GM08714 (cell line): ENCODE data around the gene PTPRCAP.
A peak's percentile ranks its signal among the peaks of the same experiment; 100 is the strongest.

Source experiments
- H3K4me3 ChIP-seq: fragments of 200-500 bp; sonication (Bioruptor generic); 2 replicates; pipeline ENCODE4 v1.5.1; 2014; ENCODE audit warnings: mild to moderate bottlenecking, low read length, inconsistent platforms
- ZNF274 ChIP-seq: IDR thresholded peaks from 2 replicates; pipeline ENCODE4 v1.6.1; 2012; ENCODE audit warnings: mild to moderate bottlenecking, low read depth, low read length

PTPRCAP gene

DNA sequence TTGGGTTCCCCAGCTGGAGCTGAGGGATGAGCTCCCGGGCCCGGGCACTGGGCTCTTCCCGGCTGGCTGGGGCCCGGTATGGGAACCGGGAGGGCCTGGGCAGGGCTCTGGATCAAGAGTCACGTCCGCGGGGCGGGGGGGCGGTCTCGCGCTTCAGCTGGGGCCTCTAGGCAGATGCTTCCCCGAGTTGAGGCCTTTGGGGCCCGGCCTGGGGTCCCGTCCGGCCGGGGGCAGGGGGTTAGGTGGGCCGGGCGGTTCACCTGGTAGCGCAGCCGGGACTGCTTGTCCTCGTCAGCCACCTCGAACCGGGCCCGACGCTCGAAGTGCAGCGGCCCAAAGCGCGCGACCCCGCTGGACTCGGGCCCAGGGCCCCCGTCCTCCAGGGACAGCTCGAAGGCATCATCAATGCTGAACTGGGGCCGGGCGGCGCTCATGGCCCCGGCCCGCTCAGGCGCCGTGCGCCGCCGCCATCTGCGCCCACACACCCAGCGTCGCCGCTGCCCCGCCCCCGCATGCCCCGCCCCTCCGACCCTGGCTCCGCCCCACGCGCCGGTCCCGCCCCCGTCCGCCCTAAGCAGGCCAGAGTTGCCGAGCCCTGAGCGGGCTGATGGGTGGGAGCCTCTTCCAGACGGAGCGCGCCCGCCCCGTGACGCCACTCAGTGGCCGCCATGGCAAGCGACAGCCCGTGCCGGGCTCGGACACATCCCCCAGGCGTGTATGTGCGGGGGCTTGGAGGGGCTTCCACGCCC, 31.5 kb upstream of the PTPRCAP start, which contains the start of gene TMEM134:
TMEM134 (minus strand) TSS at position 493 of the 749 bp plus-strand sequence; CDS start at position 434, 59 bp downstream.
- TF ChIP-seq ZNF274 = no peak
- H3K4me3 ChIP-seq = peak within 1 kb of the TSS; percentile 82

DNA sequence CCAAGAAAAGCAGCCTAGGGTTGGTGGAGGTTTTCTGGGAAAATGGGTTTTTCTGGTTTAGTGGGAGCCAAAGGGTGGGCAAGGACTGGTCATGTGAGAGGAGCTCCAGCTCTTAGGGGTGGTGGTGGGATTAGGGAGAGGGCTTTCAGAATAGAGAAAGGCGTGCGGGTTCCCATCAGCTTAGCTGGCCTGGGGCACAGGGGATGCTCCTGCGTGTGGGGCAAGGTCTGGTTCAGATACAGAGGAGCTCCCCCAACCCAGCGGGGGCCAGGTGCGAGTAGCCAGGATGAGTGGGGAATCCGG, 30.9 kb upstream of the PTPRCAP start:
- peak overlapping the region; percentile 82 for H3K4me3 ChIP-seq
- no peak for TF ChIP-seq ZNF274

DNA sequence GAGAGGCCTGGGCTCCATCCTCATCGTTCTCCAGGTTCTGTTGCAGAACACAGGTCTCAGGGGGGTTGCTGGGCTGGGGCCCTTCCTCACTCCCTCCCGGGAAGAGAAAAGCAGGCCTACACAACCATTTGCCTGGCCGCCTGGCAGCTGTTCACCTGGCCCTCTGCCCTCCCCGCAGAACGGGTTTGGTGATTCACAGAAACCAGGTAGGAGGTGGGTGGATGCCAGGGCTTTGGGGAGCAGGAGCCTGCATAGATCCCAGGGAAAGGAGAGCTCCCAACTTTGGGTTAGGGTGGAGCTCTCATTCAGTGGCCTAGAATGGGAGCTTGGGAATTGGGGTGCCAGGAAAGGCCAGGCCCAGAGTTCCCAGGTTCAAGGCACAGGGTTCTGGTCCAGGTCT, 30.6 kb upstream of the PTPRCAP start:
- H3K4me3 ChIP-seq = peak overlapping the region; percentile 82; the same call in 1 of the 2 replicates
- no peak for TF ChIP-seq ZNF274

DNA sequence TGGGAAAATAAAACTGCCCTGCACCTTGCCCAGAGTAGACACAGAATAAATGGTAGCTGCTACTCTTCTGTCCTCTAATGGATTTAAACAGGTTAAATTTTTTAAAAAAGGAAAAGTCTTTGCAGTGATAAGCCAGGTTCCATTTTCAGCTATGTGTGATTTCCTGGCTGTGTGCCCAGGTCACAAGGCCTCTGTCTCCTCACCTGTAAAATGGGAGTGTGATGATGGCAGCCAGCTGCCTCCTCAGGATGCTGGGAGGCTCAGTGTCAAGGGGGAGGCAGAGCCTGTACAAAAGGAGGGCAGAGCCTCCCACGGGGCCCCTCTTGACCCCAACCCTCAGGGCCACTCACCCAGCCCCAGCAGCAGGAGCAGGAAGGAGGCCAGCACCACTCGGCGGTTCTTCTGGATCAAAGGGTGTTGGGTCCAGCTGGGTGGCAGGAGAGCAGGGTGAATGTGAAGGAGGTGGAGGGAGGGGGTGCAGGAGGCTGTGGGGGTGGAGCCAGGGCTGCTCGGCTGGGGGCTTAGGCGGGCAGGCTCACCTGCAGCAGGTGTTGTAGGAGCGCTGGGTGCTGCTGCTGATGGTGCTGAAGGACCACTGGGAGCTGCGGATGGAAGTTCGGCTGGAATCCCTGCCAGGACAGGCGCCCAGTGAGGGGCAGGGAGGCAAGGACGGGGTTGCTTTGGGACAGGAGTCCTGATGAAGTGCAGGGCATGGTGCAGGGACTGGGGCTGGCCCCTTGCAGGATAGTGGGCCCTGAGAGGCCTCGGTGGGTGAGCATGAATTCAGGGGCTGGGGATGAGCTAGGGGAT, 29.7 kb upstream of the PTPRCAP start:
- H3K4me3 ChIP-seq = no peak overlapping the region
- TF ChIP-seq ZNF274 = no peak

DNA sequence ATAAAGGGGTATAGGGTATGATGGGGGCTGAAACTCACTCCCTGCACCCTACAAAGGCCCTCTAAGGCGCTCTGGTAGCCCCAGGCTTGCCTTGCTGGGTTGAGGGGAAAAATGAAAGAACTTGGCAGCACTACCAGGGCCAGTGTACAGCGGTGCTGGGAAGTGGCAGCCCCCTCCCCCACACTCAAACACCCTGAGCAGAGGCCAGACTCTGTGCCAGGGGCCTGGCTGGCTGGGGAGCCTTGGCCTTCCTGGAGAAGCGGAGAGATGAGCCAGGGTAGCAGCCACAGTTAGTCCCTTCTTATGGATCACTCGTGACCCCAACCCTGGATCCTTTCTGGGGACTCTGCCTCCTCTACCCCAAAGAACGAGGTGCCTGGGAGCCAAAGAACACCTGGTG, 28.9 kb upstream of the PTPRCAP start:
- no peak overlapping the region for H3K4me3 ChIP-seq
- no peak for TF ChIP-seq ZNF274

DNA sequence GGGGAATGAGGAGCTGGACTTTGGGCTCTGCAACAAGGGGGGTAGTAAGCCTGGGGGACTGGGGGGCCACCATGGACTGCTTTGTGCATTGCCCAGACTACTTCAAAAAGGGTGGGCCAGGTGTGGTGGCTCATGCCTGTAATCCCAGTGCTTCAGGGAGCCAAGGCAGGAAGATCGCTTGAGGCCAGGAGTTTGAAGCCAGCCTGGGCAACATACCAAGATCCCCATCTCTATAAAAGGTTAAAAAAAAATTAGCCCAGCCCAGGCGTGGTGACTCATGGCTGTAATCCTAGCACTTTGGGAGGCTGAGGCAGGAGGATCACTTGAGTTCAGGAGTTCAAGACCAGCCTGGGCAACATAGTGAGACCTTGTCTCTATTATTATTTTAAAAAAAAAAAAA, 28.0 kb upstream of the PTPRCAP start:
- H3K4me3 ChIP-seq = peak overlapping the region; percentile 81

DNA sequence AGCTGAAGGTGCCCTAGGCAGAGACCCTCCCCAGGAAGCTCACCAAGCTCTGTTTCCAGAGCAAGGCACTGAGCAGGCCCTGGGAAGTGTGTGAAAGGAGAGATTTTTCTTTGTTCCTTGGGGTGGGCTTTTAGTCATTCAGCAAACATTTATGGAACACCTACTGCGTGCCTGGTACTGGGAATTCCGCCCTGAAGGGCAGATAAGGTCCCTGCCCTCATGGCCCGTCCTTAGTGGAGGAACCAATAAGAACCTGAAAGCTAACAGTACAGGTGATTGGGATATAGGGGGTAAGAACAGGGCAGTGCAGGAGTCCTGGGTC, 27.7 kb upstream of the PTPRCAP start:
- H3K4me3 ChIP-seq = peak overlapping the region; percentile 81
- no peak for TF ChIP-seq ZNF274

DNA sequence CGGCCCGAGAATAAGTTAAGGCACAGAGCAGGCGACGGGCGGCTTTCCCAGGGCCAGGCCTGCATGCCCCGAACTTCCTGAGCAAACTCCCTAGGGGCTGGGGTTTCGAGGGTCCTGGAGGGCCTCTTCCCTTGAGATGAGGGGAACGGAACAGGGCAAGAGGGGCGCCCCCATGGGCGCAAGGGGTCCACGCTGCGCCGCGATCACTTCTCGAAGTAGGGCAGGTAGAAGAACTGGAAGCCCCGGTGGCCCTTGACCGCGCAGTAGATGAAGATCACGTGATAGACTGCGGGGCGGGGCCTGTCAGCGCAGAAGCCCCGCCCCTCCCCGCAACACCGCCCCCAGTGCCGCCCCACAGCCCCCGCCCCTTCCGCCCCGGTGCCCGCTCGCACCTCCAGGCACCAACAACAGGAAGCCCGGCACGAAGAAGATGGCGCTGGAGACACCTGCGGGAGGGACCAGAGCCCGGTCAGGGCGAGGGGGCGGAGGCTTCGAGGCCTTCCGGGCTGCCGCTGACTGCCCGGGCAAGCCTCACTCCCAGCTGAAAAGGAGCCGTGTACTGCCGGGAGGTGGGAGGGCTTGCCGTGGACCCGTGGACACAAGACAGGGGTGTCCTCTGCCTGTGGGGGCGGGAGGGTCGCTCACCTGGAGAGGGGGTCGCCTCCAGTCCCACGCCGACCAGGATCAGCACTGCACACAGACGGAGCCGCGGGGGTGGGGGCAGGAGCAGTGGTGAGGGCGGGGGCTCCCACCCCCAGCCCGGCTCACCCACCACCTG, 27.1 kb upstream of the PTPRCAP start:
- no peak for TF ChIP-seq ZNF274

DNA sequence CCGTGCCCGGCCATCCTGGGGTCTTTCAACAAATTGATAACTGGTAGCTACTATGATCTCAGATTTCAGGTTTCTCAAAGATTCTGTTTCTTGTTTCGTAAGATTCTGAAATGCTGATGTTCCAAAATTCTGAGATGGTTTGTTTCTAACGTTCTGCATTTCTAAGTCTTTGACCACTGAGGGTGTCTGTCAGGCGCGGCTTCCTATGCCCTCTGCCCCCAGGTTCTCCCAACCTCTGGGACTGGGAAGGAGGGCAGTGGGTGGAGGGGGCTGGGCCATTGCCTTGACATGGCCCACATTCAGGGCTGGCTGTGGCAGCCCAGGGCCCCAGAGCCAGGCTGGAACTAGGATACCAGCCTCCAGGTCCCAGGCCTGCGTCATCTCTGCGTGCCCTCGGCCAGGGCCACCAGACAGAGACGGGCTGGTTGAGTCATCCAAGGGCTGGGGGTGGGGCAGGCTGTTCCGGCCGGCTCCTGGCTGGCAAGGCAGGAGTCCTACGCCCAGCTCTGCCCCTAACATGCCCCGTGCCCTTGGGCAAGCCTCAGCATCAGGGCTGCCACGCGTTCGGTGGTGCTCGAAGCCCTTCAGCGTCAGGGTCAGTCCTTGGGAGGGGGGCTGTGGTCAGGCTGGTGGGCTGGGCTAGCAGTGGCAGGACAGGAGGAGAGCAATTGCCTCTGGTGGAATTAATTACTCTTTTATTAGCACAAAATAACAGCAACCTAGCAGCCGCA, 26.4 kb upstream of the PTPRCAP start:
- peak overlapping the region; percentile 37; the same call in 1 of the 2 replicates for H3K4me3 ChIP-seq
- TF ChIP-seq ZNF274 = no peak

More for the DNA sequence above, 27.1 kb upstream of the PTPRCAP start:
- peak overlapping the region; percentile 81 for H3K4me3 ChIP-seq

DNA sequence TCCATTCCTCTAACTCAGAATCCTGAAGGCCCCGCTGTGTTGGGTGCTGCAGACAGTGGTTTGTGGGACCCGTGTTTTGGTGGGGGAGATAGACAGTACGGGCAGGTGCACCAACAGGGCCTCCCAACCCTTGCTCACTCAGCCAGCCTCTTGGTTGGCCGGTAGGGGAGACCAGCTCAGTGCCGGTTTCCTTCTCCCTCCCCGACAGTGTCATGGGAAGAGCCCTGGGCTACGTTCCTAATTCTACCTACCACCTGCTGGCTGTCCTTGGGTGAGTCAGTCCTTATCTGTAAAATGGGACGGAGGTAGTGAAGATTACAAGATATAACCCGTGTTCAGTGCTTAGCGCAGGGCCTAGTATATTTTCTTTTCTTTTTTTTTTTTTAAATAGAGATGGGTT, 25.7 kb upstream of the PTPRCAP start:
- H3K4me3 ChIP-seq = no peak overlapping the region
- TF ChIP-seq ZNF274 = no peak

DNA sequence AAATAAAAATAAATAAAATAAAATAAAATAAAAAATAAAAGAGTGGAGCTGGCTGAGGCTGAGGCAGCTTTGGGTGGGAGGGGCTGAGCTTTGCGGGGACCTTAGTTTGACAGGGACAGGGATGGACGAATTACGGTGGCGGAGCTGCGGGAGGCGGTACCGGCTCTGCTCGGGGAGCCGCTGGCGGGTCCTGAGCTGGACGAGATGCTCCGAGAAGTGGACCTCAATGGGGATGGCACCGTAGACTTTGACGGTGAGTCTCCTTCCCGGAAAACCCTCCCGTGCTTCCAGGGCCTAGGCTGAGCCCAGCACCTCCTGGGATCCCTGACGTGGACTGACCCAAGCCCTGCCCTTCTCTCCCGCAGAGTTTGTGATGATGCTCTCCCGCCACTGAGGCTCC, 20.8 kb upstream of the PTPRCAP start:
- H3K4me3 ChIP-seq = no peak overlapping the region
- TF ChIP-seq ZNF274 = no peak

DNA sequence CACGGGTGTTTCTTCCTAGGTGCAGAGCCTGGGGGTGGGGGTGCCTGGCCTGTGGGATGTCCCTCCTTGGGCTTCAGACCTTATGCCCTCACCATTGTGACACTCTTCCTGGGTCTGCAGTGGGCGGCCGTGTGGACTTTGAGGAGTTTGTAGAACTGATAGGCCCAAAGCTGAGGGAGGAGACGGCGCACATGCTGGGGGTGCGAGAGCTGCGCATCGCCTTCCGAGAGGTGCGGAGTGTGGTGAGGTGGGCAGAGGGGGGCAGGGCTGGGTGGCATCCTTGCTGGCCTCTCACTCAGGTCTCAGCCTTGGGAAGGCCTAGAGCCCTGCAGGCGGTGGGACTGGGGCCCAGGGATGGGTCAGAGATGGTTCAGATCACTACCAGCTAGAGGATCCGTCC, 20.0 kb upstream of the PTPRCAP start:
- no peak for TF ChIP-seq ZNF274
- no peak overlapping the region for H3K4me3 ChIP-seq

DNA sequence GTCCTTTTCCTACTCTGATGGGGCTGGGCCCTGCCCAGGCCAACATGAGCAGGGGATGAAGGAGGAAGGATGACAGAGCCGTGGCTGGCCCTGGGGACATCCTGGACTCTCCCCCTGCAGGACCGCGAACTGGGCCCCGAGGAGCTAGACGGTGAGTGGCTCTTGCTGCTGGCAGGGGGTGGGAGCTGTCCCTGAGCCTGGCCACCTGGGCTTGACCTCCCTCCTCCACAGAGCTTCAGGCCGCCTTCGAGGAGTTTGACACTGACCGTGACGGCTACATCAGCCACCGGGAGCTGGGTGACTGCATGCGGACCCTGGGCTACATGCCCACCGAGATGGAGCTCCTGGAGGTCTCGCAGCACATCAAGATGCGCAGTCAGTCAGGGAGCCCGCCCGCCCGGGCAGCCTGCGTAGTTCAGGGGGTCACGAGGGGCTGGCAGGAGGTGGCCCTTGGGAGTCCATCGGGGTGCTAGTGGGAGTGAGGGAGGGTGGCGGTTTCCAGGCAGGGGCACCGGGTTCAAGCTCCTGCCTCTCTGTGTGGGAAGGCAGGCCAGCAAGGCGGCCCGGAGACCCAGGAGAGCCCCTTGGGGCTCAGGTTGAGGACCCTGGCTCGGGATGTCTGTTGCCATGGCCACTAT, 18.7 kb upstream of the PTPRCAP start:
- no peak for TF ChIP-seq ZNF274

DNA sequence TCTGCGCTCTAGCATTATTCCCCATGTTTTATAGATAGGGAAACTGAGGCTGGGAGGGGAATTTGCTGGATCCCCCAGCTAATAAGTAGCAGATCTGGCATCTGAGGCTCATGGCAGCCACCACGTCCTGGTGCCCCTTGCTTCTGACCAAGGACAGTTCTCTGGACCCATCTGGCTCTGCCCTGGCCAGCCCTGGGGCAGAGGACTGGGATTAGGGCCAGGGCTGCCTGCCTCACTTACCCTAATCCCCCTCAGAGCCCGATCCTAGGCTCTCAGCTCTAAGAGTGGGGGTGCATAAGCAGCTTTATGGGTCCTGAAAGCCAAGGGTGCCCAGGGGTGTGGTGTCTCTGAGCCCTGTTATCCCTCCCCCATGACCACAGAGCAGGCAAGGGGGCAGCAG, 17.6 kb upstream of the PTPRCAP start, which contains the start of gene CABP4:
CABP4 (plus strand) TSS at position 301 of the 400 bp plus-strand sequence; CDS start at position 371, 70 bp downstream.
- no peak within 1 kb of the TSS for H3K4me3 ChIP-seq
- no peak for TF ChIP-seq ZNF274

More for the DNA sequence above, 18.7 kb upstream of the PTPRCAP start:
- H3K4me3 ChIP-seq = no peak overlapping the region
